GM12874 (cell line): ENCODE results near the gene KANSL1.

Experiments used
- TF ChIP-seq, protein P1 (sequence below): IDR thresholded peaks from 2 replicates; pipeline ENCODE4 v1.5.1; 2011; ENCODE audit warnings: low read depth, mild to moderate bottlenecking, control low read depth, low read length, moderate library complexity; ENCODE audit not compliant: insufficient read depth

The KANSL1 gene

DNA sequence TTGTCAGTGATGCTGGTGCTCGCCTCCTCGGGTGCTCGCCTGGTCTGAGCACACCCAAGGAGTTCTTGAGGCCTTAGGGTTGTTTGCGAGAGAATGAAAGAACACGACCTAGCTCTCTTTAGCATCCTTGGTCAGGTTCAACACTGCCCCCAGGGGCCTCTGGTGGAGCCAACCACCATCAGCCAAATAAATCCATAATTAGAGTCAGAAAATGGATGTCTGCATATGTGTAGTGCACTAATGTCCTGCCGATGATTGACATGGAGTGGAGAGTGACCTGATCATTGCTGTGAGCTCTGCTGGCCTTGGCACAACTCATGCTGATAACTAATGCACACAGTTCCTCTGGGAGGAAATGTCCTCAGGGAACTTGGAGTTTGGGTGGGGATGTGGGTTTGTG, 202.3 kb downstream of the KANSL1 start:
- TF ChIP-seq, protein P1, sequence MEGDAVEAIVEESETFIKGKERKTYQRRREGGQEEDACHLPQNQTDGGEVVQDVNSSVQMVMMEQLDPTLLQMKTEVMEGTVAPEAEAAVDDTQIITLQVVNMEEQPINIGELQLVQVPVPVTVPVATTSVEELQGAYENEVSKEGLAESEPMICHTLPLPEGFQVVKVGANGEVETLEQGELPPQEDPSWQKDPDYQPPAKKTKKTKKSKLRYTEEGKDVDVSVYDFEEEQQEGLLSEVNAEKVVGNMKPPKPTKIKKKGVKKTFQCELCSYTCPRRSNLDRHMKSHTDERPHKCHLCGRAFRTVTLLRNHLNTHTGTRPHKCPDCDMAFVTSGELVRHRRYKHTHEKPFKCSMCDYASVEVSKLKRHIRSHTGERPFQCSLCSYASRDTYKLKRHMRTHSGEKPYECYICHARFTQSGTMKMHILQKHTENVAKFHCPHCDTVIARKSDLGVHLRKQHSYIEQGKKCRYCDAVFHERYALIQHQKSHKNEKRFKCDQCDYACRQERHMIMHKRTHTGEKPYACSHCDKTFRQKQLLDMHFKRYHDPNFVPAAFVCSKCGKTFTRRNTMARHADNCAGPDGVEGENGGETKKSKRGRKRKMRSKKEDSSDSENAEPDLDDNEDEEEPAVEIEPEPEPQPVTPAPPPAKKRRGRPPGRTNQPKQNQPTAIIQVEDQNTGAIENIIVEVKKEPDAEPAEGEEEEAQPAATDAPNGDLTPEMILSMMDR: no peak

GRCh38 chr17:45989759-45990158, 203.5 kb downstream of the KANSL1 start:
- TF ChIP-seq, protein P1: no peak

GRCh38 chr17:45987706-45988105, 205.5 kb downstream of the KANSL1 start:
- TF ChIP-seq, protein P1: no peak

DNA sequence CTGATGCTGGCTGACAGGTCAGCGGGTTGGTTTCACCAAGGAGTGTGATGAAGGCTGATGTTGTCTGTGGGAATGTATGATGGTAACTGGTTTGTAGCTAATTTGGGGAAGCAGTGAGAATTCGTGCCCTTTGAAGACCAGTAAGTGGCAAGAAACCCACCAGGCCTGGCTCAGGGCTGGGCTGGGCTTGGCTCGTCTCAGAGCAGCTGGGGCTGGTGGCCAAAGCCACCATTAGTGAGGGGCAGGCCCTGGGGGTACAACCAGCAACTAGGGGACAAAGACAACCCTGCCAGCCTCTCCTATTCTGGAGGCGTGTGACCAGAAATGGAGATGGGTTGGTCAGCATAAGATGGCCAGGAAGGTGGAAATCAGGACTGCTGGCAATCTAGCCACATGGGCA, 207.2 kb downstream of the KANSL1 start:
- TF ChIP-seq, protein P1: no peak

DNA sequence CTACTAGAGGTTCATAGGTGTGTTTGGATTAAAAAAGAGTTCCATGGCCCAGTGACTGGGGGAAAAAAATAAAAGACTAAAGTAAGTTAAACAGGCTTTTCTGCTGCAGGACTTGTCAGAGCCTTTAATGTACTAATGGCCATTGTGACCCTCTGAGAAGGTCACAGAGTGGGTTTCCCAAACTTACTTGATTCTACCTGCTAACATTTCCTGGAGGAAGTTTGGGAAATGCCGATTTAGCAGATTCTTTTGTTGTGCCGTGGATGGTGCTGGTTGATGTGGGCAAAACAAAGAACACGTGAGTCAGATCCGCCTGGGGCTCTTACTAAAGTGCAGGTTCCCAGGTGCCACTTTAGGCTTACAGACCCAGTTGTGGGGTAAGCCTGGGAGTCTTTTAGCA, 207.8 kb downstream of the KANSL1 start:
- TF ChIP-seq, protein P1: no peak

GRCh38 chr17:45984368-45984767, 208.9 kb downstream of the KANSL1 start:
- TF ChIP-seq, protein P1: no peak

DNA sequence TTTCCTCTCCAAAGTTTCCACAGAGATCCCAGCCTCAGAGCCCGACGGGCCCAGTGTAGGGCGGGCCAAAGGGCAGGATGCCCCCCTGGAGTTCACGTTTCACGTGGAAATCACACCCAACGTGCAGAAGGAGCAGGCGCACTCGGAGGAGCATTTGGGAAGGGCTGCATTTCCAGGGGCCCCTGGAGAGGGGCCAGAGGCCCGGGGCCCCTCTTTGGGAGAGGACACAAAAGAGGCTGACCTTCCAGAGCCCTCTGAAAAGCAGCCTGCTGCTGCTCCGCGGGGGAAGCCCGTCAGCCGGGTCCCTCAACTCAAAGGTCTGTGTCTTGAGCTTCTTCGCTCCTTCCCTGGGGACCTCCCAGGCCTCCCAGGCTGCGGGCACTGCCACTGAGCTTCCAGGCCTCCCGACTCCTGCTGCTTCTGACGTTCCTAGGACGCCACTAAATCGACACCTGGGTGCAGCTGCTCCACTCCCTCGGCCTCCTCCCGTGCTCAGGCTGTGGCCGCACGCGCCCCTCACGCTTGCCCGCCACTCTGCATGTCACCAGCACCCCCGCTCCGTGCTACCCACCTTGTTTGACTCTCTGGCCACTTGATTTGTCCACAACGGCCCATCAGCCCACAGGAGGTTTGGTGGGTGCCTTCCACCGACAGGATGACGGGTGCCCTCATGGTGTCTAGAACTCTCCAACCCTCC, 209.5 kb downstream of the KANSL1 start:
- TF ChIP-seq, protein P1: no peak
